HEK293 (cell line): ENCODE measurements around the gene NDFIP2.

Experiments used
- ATF2 ChIP-seq: fragments of 450-650 bp; formaldehyde crosslinking; IDR thresholded peaks from 2 replicates; pipeline ENCODE4 v1.5.1; 2016; ENCODE audit warnings: missing biosample characterization, missing genetic modification characterization, low read depth
- BCL11A ChIP-seq: fragments of 450-650 bp; formaldehyde crosslinking; IDR thresholded peaks from 2 replicates; pipeline ENCODE4 v1.5.1; 2016; ENCODE audit warnings: low read depth, missing biosample characterization, missing genetic modification characterization
- GLI4 ChIP-seq: fragments of 450-650 bp; formaldehyde crosslinking; IDR thresholded peaks from 2 replicates; pipeline ENCODE4 v1.5.1; 2016; ENCODE audit warnings: missing biosample characterization, missing genetic modification characterization
- RBAK ChIP-seq: fragments of 450-650 bp; formaldehyde crosslinking; IDR thresholded peaks from 2 replicates; pipeline ENCODE4 v1.5.1; 2016; ENCODE audit warnings: missing biosample characterization, missing genetic modification characterization
- REPIN1 ChIP-seq: fragments of 450-650 bp; formaldehyde crosslinking; IDR thresholded peaks from 2 replicates; pipeline ENCODE4 v1.5.1; 2017; ENCODE audit warnings: missing biosample characterization, missing genetic modification characterization, low read depth
- ZBTB20 ChIP-seq: fragments of 450-650 bp; formaldehyde crosslinking; IDR thresholded peaks from 2 replicates; pipeline ENCODE4 v1.5.1; 2016; ENCODE audit warnings: missing biosample characterization, missing genetic modification characterization
- ZFP3 ChIP-seq: fragments of 450-650 bp; formaldehyde crosslinking; IDR thresholded peaks from 2 replicates; pipeline ENCODE4 v1.5.1; 2016; ENCODE audit warnings: low read depth, missing biosample characterization, missing genetic modification characterization
- ZIC2 ChIP-seq: fragments of 450-650 bp; formaldehyde crosslinking; IDR thresholded peaks from 2 replicates; pipeline ENCODE4 v1.5.1; 2016; ENCODE audit warnings: missing biosample characterization, missing genetic modification characterization
- ZNF24 ChIP-seq: fragments of 450-650 bp; formaldehyde crosslinking; IDR thresholded peaks from 2 replicates; pipeline ENCODE4 v1.5.1; 2016; ENCODE audit warnings: missing biosample characterization, missing genetic modification characterization
- ZNF274 ChIP-seq, 2 experiments: fragments of 200-500 bp in 1 of 2; fragments of 450-650 bp in 1 of 2; sonication (Bioruptor generic) in 1 of 2; formaldehyde crosslinking in 1 of 2; IDR thresholded peaks; 2 replicates each; pipeline versions ENCODE4 v1.5.1 to v1.6.1; 2014 to 2016; ENCODE audit warnings: borderline replicate concordance in 1 of 2, inconsistent platforms in 1 of 2, low read length in 1 of 2, missing biosample characterization in 1 of 2, missing genetic modification characterization in 1 of 2
- ZNF624 ChIP-seq: fragments of 450-650 bp; formaldehyde crosslinking; IDR thresholded peaks from 2 replicates; pipeline ENCODE4 v1.5.1; 2017; ENCODE audit warnings: missing biosample characterization, missing genetic modification characterization
- TF ChIP-seq, protein P1 (sequence below): fragments of 450-650 bp; formaldehyde crosslinking; IDR thresholded peaks from 2 replicates; pipeline ENCODE4 v1.5.1; 2016; ENCODE audit warnings: missing biosample characterization, missing genetic modification characterization
- TF ChIP-seq, protein P2 (sequence below): fragments of 450-650 bp; formaldehyde crosslinking; IDR thresholded peaks from 2 replicates; pipeline ENCODE4 v1.5.1; 2016; ENCODE audit warnings: missing biosample characterization, missing genetic modification characterization

- TF ChIP-seq, protein P1, sequence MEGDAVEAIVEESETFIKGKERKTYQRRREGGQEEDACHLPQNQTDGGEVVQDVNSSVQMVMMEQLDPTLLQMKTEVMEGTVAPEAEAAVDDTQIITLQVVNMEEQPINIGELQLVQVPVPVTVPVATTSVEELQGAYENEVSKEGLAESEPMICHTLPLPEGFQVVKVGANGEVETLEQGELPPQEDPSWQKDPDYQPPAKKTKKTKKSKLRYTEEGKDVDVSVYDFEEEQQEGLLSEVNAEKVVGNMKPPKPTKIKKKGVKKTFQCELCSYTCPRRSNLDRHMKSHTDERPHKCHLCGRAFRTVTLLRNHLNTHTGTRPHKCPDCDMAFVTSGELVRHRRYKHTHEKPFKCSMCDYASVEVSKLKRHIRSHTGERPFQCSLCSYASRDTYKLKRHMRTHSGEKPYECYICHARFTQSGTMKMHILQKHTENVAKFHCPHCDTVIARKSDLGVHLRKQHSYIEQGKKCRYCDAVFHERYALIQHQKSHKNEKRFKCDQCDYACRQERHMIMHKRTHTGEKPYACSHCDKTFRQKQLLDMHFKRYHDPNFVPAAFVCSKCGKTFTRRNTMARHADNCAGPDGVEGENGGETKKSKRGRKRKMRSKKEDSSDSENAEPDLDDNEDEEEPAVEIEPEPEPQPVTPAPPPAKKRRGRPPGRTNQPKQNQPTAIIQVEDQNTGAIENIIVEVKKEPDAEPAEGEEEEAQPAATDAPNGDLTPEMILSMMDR (tag by site-specific recombination), result no peak
- TF ChIP-seq ZIC2 (tag by site-specific recombination), result no peak
- no peak for TF ChIP-seq ZNF24
- TF ChIP-seq GLI4 (tag by site-specific recombination), result no peak
- TF ChIP-seq ZNF624, result no peak
- TF ChIP-seq ZFP3 (tag by site-specific recombination), result no peak
- TF ChIP-seq REPIN1, result no peak
- no peak for TF ChIP-seq ATF2 (tag by site-specific recombination)
- TF ChIP-seq, protein P2, sequence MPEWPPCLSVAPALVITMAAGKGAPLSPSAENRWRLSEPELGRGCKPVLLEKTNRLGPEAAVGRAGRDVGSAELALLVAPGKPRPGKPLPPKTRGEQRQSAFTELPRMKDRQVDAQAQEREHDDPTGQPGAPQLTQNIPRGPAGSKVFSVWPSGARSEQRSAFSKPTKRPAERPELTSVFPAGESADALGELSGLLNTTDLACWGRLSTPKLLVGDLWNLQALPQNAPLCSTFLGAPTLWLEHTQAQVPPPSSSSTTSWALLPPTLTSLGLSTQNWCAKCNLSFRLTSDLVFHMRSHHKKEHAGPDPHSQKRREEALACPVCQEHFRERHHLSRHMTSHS (tag by site-specific recombination), result no peak
- TF ChIP-seq BCL11A (tag by site-specific recombination), result no peak
- TF ChIP-seq ZNF274 (IDR thresholded peaks at IDR 0.05; ENCODE audit: low read length), result no peak
- no peak for TF ChIP-seq ZNF274 (tag by site-specific recombination; IDR thresholded peaks at IDR 0.05; ENCODE audit: borderline replicate concordance)
- no peak for TF ChIP-seq ZBTB20 (tag by site-specific recombination)
- TF ChIP-seq RBAK (tag by site-specific recombination), result no peak
These were observed 45.4 kb upstream of the NDFIP2 start for GRCh38 chr13:79435561-79435990.
